Sigmoid colon (tissue), 4 donors: ENCODE data around the gene UST.
"Not testable (repeated sequence)": the region's sequence is repeated elsewhere in the genome, so short reads cannot be mapped to it uniquely, and the experiment has no call there.

Experiments
- EP300 ChIP-seq, 4 donors: sonication (generic); formaldehyde crosslinking; IDR thresholded peaks; one replicate each; pipeline ENCODE4 v1.6.1; 2017; ENCODE audit warnings: antibody characterized with exemption in 4 of 4
- POLR2AphosphoS5 ChIP-seq, 4 donors: sonication (generic); formaldehyde crosslinking; IDR thresholded peaks; one replicate each; pipeline ENCODE4 v1.6.1; 2017; ENCODE audit warnings: antibody characterized with exemption in 4 of 4

- TF ChIP-seq EP300, POLR2AphosphoS5 (IDR thresholded peaks at IDR 0.05): not testable (repeated sequence)
Measured at GRCh38 chr6:148780423-148780822, 33.6 kb downstream of the UST start.
